B cell (primary cell): ENCODE measurements around the gene DHTKD1. TPM values are rescaled to one million over a fixed set of nuclear protein-coding genes. Genes with fewer than 3 reads are reported as not detected.

Experiments used
- ATAC-seq: fragments of 200-7000 bp; cut with Tn5 transposase; one replicate; pipeline ENCODE4 v1.10.0; 2021; ENCODE audit warnings: low read depth, mild to moderate bottlenecking, moderate number of reproducible peaks, moderate library complexity
- CTCF ChIA-PET: fragments of 350-600 bp; sonication (Branson Sonifier 250); formaldehyde crosslinking; loops from one replicate; lab custom pipeline; 2021; ENCODE audit warnings: antibody characterized with exemption, inconsistent platforms; lab: Charles Lee
- POLR2A ChIA-PET: fragments of 350-600 bp; sonication (Branson Sonifier 250); formaldehyde crosslinking; loops from one replicate; lab custom pipeline; 2021; ENCODE audit warnings: antibody characterized with exemption; lab: Charles Lee
- DNase-seq: peaks from one replicate; pipeline ENCODE4 v3.0.0; 2013
- H2AFZ ChIP-seq: 2 replicates; pipeline ENCODE4 v1.6.1; 2012; ENCODE audit warnings: mild to moderate bottlenecking, low read depth, low read length; ENCODE audit not compliant: insufficient read depth, poor library complexity, severe bottlenecking
- H3K27ac ChIP-seq, 2 donors: 1 replicate in 1 of 2; 2 replicates in 1 of 2; pipeline ENCODE4 v1.5.1; 2012 to 2013; ENCODE audit warnings: low read length in 2 of 2, mild to moderate bottlenecking in 2 of 2, moderate library complexity in 1 of 2
- H3K27me3 ChIP-seq, 4 experiments: fragments of 200-600 bp in 1 of 4; sonication (generic) in 1 of 4; replicated peaks in 1 of 4; 1 replicate in 2 of 4; 2 replicates in 2 of 4; pipeline versions ENCODE4 v1.6.1 to v1.7.0; 2013 to 2016; ENCODE audit warnings: low read length in 3 of 4, mild to moderate bottlenecking in 2 of 4, mixed read lengths in 1 of 4, moderate library complexity in 1 of 4; ENCODE audit not compliant: insufficient read depth in 4 of 4, control insufficient read depth in 3 of 4; ENCODE audit errors: control extremely low read depth in 1 of 4
- H3K36me3 ChIP-seq, 2 experiments: replicated peaks in 1 of 2; 1 replicate in 1 of 2; 2 replicates in 1 of 2; pipeline versions ENCODE4 v1.6.1 to v1.7.1; 2013; ENCODE audit warnings: low read length in 1 of 2; ENCODE audit not compliant: insufficient read depth in 2 of 2, control insufficient read depth in 1 of 2; ENCODE audit errors: control extremely low read depth in 1 of 2, extremely low read depth in 1 of 2
- H3K4me1 ChIP-seq, 2 donors: fragments of 200-600 bp in 1 of 2; sonication (generic) in 1 of 2; 1 replicate in 1 of 2; 2 replicates in 1 of 2; pipeline versions ENCODE4 v1.5.1 to v1.6.1; 2013 to 2017; ENCODE audit warnings: low read length in 2 of 2; ENCODE audit not compliant: control insufficient read depth in 2 of 2, insufficient read depth in 2 of 2
- H3K4me2 ChIP-seq: replicated peaks from 2 replicates; pipeline ENCODE3; 2012; ENCODE audit warnings: mild to moderate bottlenecking, low read depth, low read length; ENCODE audit not compliant: poor library complexity, severe bottlenecking
- H3K4me3 ChIP-seq, 5 experiments: fragments of 200-600 bp in 1 of 5; sonication (generic) in 1 of 5; 1 replicate in 3 of 5; 2 replicates in 2 of 5; pipeline versions ENCODE4 v1.5.1 to v1.7.0; 2011 to 2016; ENCODE audit warnings: low read length in 4 of 5, mild to moderate bottlenecking in 4 of 5, low read depth in 2 of 5, control low read depth in 1 of 5, moderate library complexity in 1 of 5; ENCODE audit not compliant: insufficient read depth in 1 of 5; ENCODE audit errors: control extremely low read depth in 1 of 5, extremely low read depth in 1 of 5
- H3K79me2 ChIP-seq: fragments of 200-600 bp; sonication (generic); one replicate; pipeline ENCODE4 v1.6.0; 2016; ENCODE audit warnings: low read length; ENCODE audit not compliant: control insufficient read depth, insufficient read depth
- H3K9ac ChIP-seq: fragments of 200-600 bp; sonication (generic); 2 replicates; pipeline ENCODE4 v1.6.1; 2017; ENCODE audit warnings: mild to moderate bottlenecking, low read length, moderate library complexity
- H3K9me3 ChIP-seq, 3 donors: one replicate each; pipeline versions ENCODE4 v1.6.1 to v1.7.1; 2013; ENCODE audit warnings: low read length in 2 of 3; ENCODE audit not compliant: control insufficient read depth in 2 of 3, insufficient read depth in 1 of 3; ENCODE audit errors: control extremely low read depth in 1 of 3
- H4K20me1 ChIP-seq: 2 replicates; pipeline ENCODE4 v1.6.0; 2012; ENCODE audit warnings: mild to moderate bottlenecking, low read length; ENCODE audit not compliant: insufficient read depth, control insufficient read depth, poor library complexity, severe bottlenecking
- H3K27ac Mint-ChIP-seq: one replicate; pipeline ENCODE4 v1.8.0; 2021; ENCODE audit warnings: mixed read lengths
- H3K27me3 Mint-ChIP-seq: one replicate; pipeline ENCODE4 v1.8.0; 2021; ENCODE audit warnings: mixed read lengths
- H3K4me1 Mint-ChIP-seq: one replicate; pipeline ENCODE4 v1.8.0; 2021; ENCODE audit warnings: mixed read lengths
- H3K4me3 Mint-ChIP-seq: one replicate; pipeline ENCODE4 v1.8.0; 2021; ENCODE audit warnings: mixed read lengths
- H3K9me3 Mint-ChIP-seq: one replicate; pipeline ENCODE4 v1.8.0; 2022; ENCODE audit warnings: mixed read lengths; ENCODE audit not compliant: insufficient read depth
- CTCF ChIP-seq: fragments of 200-600 bp; IDR thresholded peaks from one replicate; pipeline ENCODE4 v1.8.0; 2022; ENCODE audit warnings: antibody characterized with exemption, mild to moderate bottlenecking
- EZH2 ChIP-seq: IDR thresholded peaks from 2 replicates; pipeline ENCODE4 v1.6.1; 2012; ENCODE audit warnings: borderline replicate concordance, low read depth, mild to moderate bottlenecking, moderate library complexity, low read length; ENCODE audit not compliant: insufficient read depth, poor library complexity, severe bottlenecking
- WGBS: methylation state at CpG from one replicate; pipeline ENCODE4 v1.1.5; 2013; ENCODE audit warnings: missing lambda C conversion rate; ENCODE audit not compliant: insufficient coverage; 5-methylcytosine and 5-hydroxymethylcytosine counted together
- intact Hi-C: fragments of 100-400 bp; cut with micrococcal nuclease; formaldehyde crosslinking; loops from one replicate; pipeline ENCODE4 v1.10.0; 2022
- polyA plus RNA-seq: library from polyadenylated mRNA; depleted of rRNA; stranded (reverse); fragments of >200 nt; gene quantifications from 2 replicates; pipeline ENCODE4 v1.2.3, GENCODE V29; 2012
- total RNA-seq, 2 donors: library from RNA; stranded (reverse); fragments of 120-200 nt in 1 of 2; gene quantifications; 1 replicate in 1 of 2; 2 replicates in 1 of 2; pipeline versions ENCODE4 v1.2.3 to v1.2.4, GENCODE V29; 2013 to 2022

DHTKD1 gene
- total and polyA plus RNA-seq, 2 donors (not counting 1 experiment from before 2014, with no cell fraction given): 22.7 to 72.3 TPM

GRCh38 chr10:12045596-12045995, 23.2 kb upstream of the DHTKD1 start:
- Histone ChIP-seq H4K20me1 (no peaks in the 10 kb centered on the region), H3K27me3 (no peaks in the 10 kb centered on the region), H3K36me3 (no peaks in the 10 kb centered on the region), H2AFZ (no peak overlapping the region), H3K27ac (no peak overlapping the region), H3K4me3 (no peak overlapping the region), H3K9me3 (no peaks in the 10 kb centered on the region), H3K4me2 (no peak overlapping the region), H3K79me2 (peaks cover 29% of the 10 kb centered on the region), H3K4me1 (peaks cover 18 to 32% of the 10 kb centered on the region in 2 donors), H3K9ac (no peak overlapping the region)
- intact Hi-C loops: no loop called here
- ChIA-PET POLR2A (no interaction called here), CTCF (interaction anchor here (1.1 to 1.7 kb wide), 2 partner anchors 18 to 28 kb away, joined by 5 to 6 read pairs; no protein-coding TSS in a partner anchor)
- no peak for TF ChIP-seq CTCF
- no peak for TF ChIP-seq EZH2
- DNase-seq: no peak
- Mint-ChIP-seq H3K27ac (no peak overlapping the region), H3K4me3 (no peak overlapping the region), H3K4me1 (peaks cover 45% of the 10 kb centered on the region), H3K9me3 (no peaks in the 10 kb centered on the region), H3K27me3 (no peaks in the 10 kb centered on the region)
- WGBS: 100% methylated on average over 1 of the region's 5 CpGs
- no peak for ATAC-seq

DNA sequence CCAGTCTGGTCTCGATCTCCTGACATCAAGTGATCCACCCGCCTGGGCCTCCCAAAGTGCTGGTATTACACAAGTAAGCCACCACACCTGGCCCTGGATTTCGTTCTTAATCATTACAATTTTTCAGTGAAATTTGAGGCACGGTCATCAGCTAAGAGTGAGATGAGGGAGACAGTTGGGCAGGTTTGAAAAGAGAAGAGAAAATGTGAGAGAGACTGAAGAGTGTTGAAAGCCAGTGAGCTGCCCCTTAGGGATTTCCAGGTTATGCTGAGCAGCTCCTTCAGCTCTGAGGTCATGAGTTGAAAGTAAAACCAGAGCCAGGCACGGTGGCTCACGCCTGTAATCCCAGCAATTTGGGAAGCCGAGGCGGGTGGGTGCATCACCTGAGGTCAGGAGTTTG, 20.2 kb upstream of the DHTKD1 start:
- H3K4me2 ChIP-seq: no peak overlapping the region
- H2AFZ ChIP-seq: no peak overlapping the region
- no peak overlapping the region for H3K27ac ChIP-seq
- CTCF ChIA-PET: interaction anchor here (0.7 kb wide), 1 partner anchor 19 kb away, joined by 3 read pairs; no protein-coding TSS in a partner anchor
- Mint-ChIP-seq H3K4me1 (peaks cover 45% of the 10 kb centered on the region), H3K4me3 (no peak overlapping the region), H3K9me3 (no peaks in the 10 kb centered on the region), H3K27ac (peak overlapping the region; percentile 39), H3K27me3 (no peaks in the 10 kb centered on the region)
- H4K20me1 ChIP-seq: no peaks in the 10 kb centered on the region
- no peak overlapping the region for H3K4me3 ChIP-seq
- DNase-seq (no peak), ATAC-seq (no peak)
- H3K9me3 ChIP-seq: no peaks in the 10 kb centered on the region
- intact Hi-C loops: no loop called here
- TF ChIP-seq EZH2 (no peak), CTCF (no peak)
- POLR2A ChIA-PET: interaction anchor here (0.7 kb wide), 1 partner anchor 15 kb away, joined by 3 read pairs; no protein-coding TSS in a partner anchor
- H3K27me3 ChIP-seq: no peaks in the 10 kb centered on the region
- peaks cover 25 to 44% of the 10 kb centered on the region in 2 donors for H3K4me1 ChIP-seq
- no peak overlapping the region for H3K9ac ChIP-seq
- H3K79me2 ChIP-seq: no peaks in the 10 kb centered on the region
- no peaks in the 10 kb centered on the region for H3K36me3 ChIP-seq
- 63% methylated on average over 4 of the region's 8 CpGs for WGBS
